ENCODE data around the gene RMC1. TPM values are rescaled to one million over a fixed set of nuclear protein-coding genes. Genes with fewer than 3 reads are reported as not detected.
A peak's percentile ranks its signal among the peaks of the same experiment; 100 is the strongest.

Gene RMC1
- total and polyA plus RNA-seq, 2 of the 13 experiments (the other 11 are each of a cell fraction or from before 2014, with no cell fraction given), result 9.4 to 19.5 TPM

- peak; percentile 49; the same call in 1 of the 2 replicates for TF ChIP-seq CEBPG (CRISPR knock-in tag; IDR thresholded peaks at IDR 0.05)
- no peak for TF ChIP-seq ZMAT3 (CRISPR knock-in tag; conservative IDR thresholded peaks at IDR 0.05)
- no peak for TF ChIP-seq ZBTB21 (CRISPR knock-in tag; IDR thresholded peaks at IDR 0.05)
- no peak for TF ChIP-seq ZNF777 (CRISPR knock-in tag; IDR thresholded peaks at IDR 0.05)
- TF ChIP-seq REL (CRISPR knock-in tag; conservative IDR thresholded peaks at IDR 0.05), result no peak
- peak; percentile 60; the same call in 1 of the 2 replicates for TF ChIP-seq KDM1A (CRISPR knock-in tag; IDR thresholded peaks at IDR 0.05)
- TF ChIP-seq IRF9 (CRISPR knock-in tag; IDR thresholded peaks at IDR 0.05; ENCODE audit: borderline replicate concordance), result no peak
- TF ChIP-seq BRCA1 (CRISPR knock-in tag; IDR thresholded peaks at IDR 0.05), result no peak
- no peak for TF ChIP-seq ATF7-NPFF (CRISPR knock-in tag; IDR thresholded peaks at IDR 0.05; ENCODE audit: low read depth)
- no peak for TF ChIP-seq CBX2 (IDR thresholded peaks at IDR 0.05; ENCODE audit: low read depth, low read length)
- no peak for TF ChIP-seq CBX2 (CRISPR knock-in tag; IDR thresholded peaks at IDR 0.05; ENCODE audit: low read depth)
- no peak for TF ChIP-seq SOX13 (IDR thresholded peaks at IDR 0.05)
- 0 out of 4 replicates have a peak, but pooled peaks of 1 of the 2 experiments have one; percentile 38 for TF ChIP-seq SOX13 (CRISPR knock-in tag; conservative IDR thresholded peaks at IDR 0.05 in 1 of 2, IDR thresholded peaks at IDR 0.05 in 1 of 2)
- TF ChIP-seq FOXO1 (CRISPR knock-in tag; IDR thresholded peaks at IDR 0.05), result no peak
- TF ChIP-seq CHD4 (IDR thresholded peaks at IDR 0.05; ENCODE audit: borderline replicate concordance, low read length), result peak; percentile 83; the same call in 1 of the 2 replicates
- TF ChIP-seq PAF1 (CRISPR knock-in tag; IDR thresholded peaks at IDR 0.05), result no peak
- TF ChIP-seq TEAD3 (CRISPR knock-in tag; optimal IDR thresholded peaks at IDR 0.05; ENCODE audit: borderline replicate concordance), result peak; percentile 72
- 0 out of 4 replicates have a peak, but pooled peaks of 1 of the 2 experiments have one; percentile 35 for TF ChIP-seq NR2F1 (CRISPR knock-in tag; IDR thresholded peaks at IDR 0.05)
- TF ChIP-seq MED1 (CRISPR knock-in tag; IDR thresholded peaks at IDR 0.05), result peak; percentile 43; the same call in 1 of the 2 replicates
- no peak for TF ChIP-seq ZEB1 (IDR thresholded peaks at IDR 0.05; ENCODE audit: insufficient replicate concordance, low read depth)
- TF ChIP-seq ASH2L (IDR thresholded peaks at IDR 0.05; ENCODE audit: insufficient read length, low read depth, low read length), result peak; percentile 81
- peak; percentile 37; the same call in 1 of the 2 replicates for TF ChIP-seq PHF21A (CRISPR knock-in tag; IDR thresholded peaks at IDR 0.05)
- peak; percentile 22; the same call in 1 of the 2 replicates for TF ChIP-seq TBX2 (CRISPR knock-in tag; IDR thresholded peaks at IDR 0.05; ENCODE audit: borderline replicate concordance)
- no peak for TF ChIP-seq ARNT2 (CRISPR knock-in tag; IDR thresholded peaks at IDR 0.05; ENCODE audit: low read depth)
- TF ChIP-seq PTBP1 (IDR thresholded peaks at IDR 0.05; ENCODE audit: low read depth, low read length, poor library complexity, severe bottlenecking), result no peak
- TF ChIP-seq HNRNPK (IDR thresholded peaks at IDR 0.05; ENCODE audit: low read depth, low read length, poor library complexity, severe bottlenecking), result no peak
- no peak for TF ChIP-seq ZNF530 (CRISPR knock-in tag; IDR thresholded peaks at IDR 0.05; ENCODE audit: low read depth)
- TF ChIP-seq ARHGAP35 (CRISPR knock-in tag; IDR thresholded peaks at IDR 0.05; ENCODE audit: borderline replicate concordance), result no peak
- no peak for TF ChIP-seq MAX (IDR thresholded peaks at IDR 0.05)
Measured at GRCh38 chr18:23460285-23461273, 42.7 kb upstream of the RMC1 start (continued).

All from HepG2 (cell line).